ENCODE measurements around the gene PITPNM3. TPM values are rescaled to one million over a fixed set of nuclear protein-coding genes. Genes with fewer than 3 reads are reported as not detected.

PITPNM3 gene
- total and polyA plus RNA-seq, 4 experiments from 2014 or later = 0.05 to 0.50 (median 0.29) TPM; not detected in 1

DNA sequence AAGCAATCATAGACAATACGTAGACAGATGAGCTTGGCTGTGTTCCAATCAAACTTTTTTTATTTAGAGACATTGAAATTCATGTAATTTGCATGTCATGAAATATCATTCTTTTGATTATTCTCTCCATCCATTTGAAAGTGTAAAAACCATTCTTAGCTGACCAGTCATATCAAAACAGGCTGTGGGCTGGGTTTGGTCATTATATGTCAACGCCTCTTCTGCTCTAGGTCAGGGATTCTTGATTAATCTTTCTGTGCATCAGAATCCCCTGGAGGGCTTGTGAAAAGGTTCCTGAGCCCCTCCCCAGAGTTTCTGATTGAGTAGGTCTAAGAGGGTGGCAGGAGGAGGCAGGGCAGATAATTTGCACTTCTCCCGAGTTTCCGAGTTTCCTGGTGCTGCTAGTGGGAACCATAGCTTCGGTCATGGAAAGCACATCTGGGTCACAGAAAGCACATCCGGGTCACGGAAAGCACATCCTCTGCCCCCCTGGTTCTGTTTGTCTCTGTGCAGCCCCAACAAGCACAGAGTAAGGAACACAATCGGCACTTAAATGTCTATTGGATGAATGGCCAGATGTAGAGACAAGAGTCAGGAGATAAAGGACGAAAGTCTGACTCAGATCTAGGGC is 95.7 kb downstream of the PITPNM3 start:
- H3K4me1 ChIP-seq (ENCODE audit: insufficient read depth, low read length) = no peaks in the 10 kb centered on the region
- Mint-ChIP-seq H3K9me3 (no peaks in the 10 kb centered on the region), H3K36me3 (no peaks in the 10 kb centered on the region), H3K27me3 (peaks cover 0 to 1% of the 10 kb centered on the region in 2 donors), H3K4me3 (no peak overlapping the region), H3K27ac (no peak overlapping the region), H3K4me1 (peaks cover 5 to 14% (median 9%) of the 10 kb centered on the region in 4 donors)
- no peak overlapping the region for H3K27ac ChIP-seq (ENCODE audit: low read depth, low read length)
- ChIA-PET POLR2A (ENCODE audit: partially characterized antibody) (no interaction called here), CTCF (ENCODE audit: partially characterized antibody) (no interaction called here)
- H3K9me3 ChIP-seq (ENCODE audit: control insufficient read depth in 1 of 2, low read length in 2 of 2) = no peaks in the 10 kb centered on the region
- H3K27me3 ChIP-seq (ENCODE audit: insufficient read depth, low read length) = no peaks in the 10 kb centered on the region
- H3K4me3 ChIP-seq (ENCODE audit: low read length in 2 of 2) = no peak overlapping the region
- DNase-seq = no peak
- intact Hi-C loops (cut with micrococcal nuclease) = no loop called here
- no peaks in the 10 kb centered on the region for H3K36me3 ChIP-seq (ENCODE audit: insufficient read depth, low read length)

DNA sequence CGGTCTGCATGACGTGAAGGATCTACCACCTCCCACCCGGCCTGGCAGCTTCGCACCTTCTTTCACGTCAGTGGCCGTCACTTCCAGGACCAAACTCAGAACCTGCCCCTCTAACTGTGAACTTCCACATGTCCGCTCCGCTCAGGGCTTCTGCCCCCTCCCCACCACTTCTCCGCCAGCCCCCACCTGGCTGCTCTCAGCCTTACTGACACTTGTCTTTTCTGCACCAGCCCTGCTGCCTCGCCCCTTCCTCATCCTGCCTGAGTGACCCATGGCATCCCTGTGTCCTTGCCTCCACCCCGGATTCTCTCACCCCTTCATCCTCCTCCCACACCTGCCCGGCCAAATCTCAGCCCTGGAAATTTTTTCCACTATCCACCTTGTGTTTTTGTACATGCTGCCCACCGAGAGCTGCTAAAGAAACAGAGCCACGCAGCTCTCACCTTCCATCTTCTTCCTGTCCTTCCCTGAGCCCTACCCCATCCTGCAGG is 97.8 kb downstream of the PITPNM3 start:
- no peaks in the 10 kb centered on the region for H3K9me3 ChIP-seq (ENCODE audit: control insufficient read depth in 1 of 2, low read length in 2 of 2)
- no peak overlapping the region for H3K4me3 Mint-ChIP-seq
- peaks cover 6% of the 10 kb centered on the region for H3K4me1 ChIP-seq (ENCODE audit: insufficient read depth, low read length)
- no peaks in the 10 kb centered on the region for H3K36me3 Mint-ChIP-seq
- no peak overlapping the region for H3K27ac Mint-ChIP-seq
- DNase-seq = no peak
- intact Hi-C loops (cut with micrococcal nuclease) = no loop called here
- no peaks in the 10 kb centered on the region for H3K36me3 ChIP-seq (ENCODE audit: insufficient read depth, low read length)
- CTCF ChIA-PET (ENCODE audit: partially characterized antibody) = no interaction called here
- peaks cover 6 to 26% (median 14%) of the 10 kb centered on the region in 4 donors for H3K4me1 Mint-ChIP-seq
- no peaks in the 10 kb centered on the region for H3K9me3 Mint-ChIP-seq
- no peak overlapping the region for H3K27ac ChIP-seq (ENCODE audit: low read depth, low read length)
- no peak overlapping the region for H3K4me3 ChIP-seq (ENCODE audit: low read length in 2 of 2)
- POLR2A ChIA-PET (ENCODE audit: partially characterized antibody) = no interaction called here
- H3K27me3 Mint-ChIP-seq = no peaks in the 10 kb centered on the region
- H3K27me3 ChIP-seq (ENCODE audit: insufficient read depth, low read length) = no peaks in the 10 kb centered on the region

DNA sequence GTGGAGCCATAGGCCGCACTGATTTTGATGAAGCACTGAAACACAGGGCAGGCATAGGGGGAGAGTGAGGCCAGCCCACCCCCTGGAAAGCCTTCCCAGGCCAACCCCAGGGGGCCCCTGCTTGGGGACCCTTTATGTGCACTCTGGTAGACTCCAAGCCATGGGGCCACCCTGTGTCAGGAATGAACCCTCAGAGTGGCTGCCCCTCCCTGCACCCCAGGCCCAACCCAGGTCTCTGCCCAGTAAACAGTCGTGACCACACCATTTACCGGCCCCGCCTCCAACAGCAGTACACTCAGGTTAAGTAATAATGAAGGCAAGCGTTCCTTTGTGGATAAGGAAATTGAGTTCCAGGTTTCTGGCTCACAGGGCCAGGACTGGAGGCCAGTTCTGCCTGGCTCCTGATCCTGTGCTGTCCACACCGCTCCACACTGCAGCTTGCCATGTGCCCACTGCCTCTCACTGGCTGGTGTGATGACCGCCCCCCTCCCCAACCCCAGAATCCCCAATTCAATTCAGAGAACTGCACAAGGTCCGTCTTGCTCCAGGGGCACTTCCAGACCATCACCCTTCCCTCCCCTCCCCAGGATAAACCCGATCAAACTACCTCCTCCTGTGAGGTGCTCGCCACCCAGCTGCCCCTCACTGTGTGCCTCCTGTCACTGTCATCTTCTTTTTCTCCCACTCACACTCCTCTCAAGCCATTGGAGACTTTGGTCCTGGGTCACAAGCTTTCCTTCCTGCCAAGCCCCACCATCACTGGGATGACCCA is 98.5 kb downstream of the PITPNM3 start:
- POLR2A ChIA-PET (ENCODE audit: partially characterized antibody) = no interaction called here
- Mint-ChIP-seq H3K9me3 (no peaks in the 10 kb centered on the region), H3K27ac (no peak overlapping the region), H3K4me3 (no peak overlapping the region), H3K36me3 (no peaks in the 10 kb centered on the region), H3K4me1 (peaks cover 8 to 32% (median 17%) of the 10 kb centered on the region in 4 donors), H3K27me3 (no peaks in the 10 kb centered on the region)
- no peak for DNase-seq
- H3K36me3 ChIP-seq (ENCODE audit: insufficient read depth, low read length) = no peaks in the 10 kb centered on the region
- intact Hi-C loops (cut with micrococcal nuclease) = no loop called here
- H3K4me1 ChIP-seq (ENCODE audit: insufficient read depth, low read length) = peaks cover 6% of the 10 kb centered on the region
- H3K27me3 ChIP-seq (ENCODE audit: insufficient read depth, low read length) = no peaks in the 10 kb centered on the region
- no peak overlapping the region for H3K4me3 ChIP-seq (ENCODE audit: low read length in 2 of 2)
- CTCF ChIA-PET (ENCODE audit: partially characterized antibody) = no interaction called here
- H3K27ac ChIP-seq (ENCODE audit: low read depth, low read length) = no peak overlapping the region
- H3K9me3 ChIP-seq (ENCODE audit: control insufficient read depth in 1 of 2, low read length in 2 of 2) = no peaks in the 10 kb centered on the region

DNA sequence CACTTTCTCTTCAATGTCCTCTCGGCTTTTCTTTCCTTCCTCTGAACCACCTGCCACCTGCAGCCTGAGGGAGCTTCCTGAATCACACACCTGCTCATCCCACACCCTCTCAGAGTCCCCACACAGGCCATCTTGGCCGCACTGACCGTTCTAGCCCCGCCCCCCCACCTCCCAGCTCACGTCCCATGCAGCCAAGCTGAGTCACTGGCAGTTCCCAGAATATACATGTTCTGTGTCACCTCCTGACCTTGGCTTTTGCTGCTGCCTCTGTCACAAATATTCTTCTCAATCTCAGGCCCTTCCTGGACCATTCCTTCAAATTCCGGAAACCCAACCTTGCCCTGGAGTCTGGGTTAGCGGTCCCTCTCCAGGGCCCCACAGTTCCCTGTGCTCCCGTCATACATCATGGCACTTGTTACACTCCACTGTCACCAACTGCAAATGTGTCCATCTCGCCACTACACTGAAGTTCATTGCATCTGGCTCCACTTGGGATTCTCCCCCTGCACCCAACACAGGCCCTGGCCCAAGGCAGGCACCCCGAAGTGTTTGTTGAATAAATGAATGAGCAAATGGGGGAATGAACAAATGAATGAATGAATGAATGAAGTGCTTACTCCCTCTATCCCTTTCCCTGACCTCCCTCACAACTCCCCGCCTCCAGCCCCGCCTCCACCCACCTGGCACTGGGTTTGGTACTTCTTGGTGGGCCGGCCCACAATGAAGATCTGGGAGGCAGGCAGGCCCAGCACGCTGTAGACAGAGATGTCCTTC is 99.3 kb downstream of the PITPNM3 start:
- H3K27me3 Mint-ChIP-seq = no peaks in the 10 kb centered on the region
- peak overlapping the region in 5 of 7 donors; percentile 36 to 77 (median 70) for H3K27ac Mint-ChIP-seq
- peak overlapping the region in 3 of 8 donors; percentile 25 to 58 (median 36) for H3K4me3 Mint-ChIP-seq
- POLR2A ChIA-PET (ENCODE audit: partially characterized antibody) = no interaction called here
- intact Hi-C loops (cut with micrococcal nuclease) = no loop called here
- DNase-seq = no peak
- no peak overlapping the region for H3K27ac ChIP-seq (ENCODE audit: low read depth, low read length)
- H3K4me1 ChIP-seq (ENCODE audit: insufficient read depth, low read length) = peaks cover 6% of the 10 kb centered on the region
- no peaks in the 10 kb centered on the region for H3K9me3 Mint-ChIP-seq
- no peak overlapping the region for H3K4me3 ChIP-seq (ENCODE audit: low read length in 2 of 2)
- H3K9me3 ChIP-seq (ENCODE audit: control insufficient read depth in 1 of 2, low read length in 2 of 2) = no peaks in the 10 kb centered on the region
- no peaks in the 10 kb centered on the region for H3K36me3 Mint-ChIP-seq
- no peaks in the 10 kb centered on the region for H3K27me3 ChIP-seq (ENCODE audit: insufficient read depth, low read length)
- no peaks in the 10 kb centered on the region for H3K36me3 ChIP-seq (ENCODE audit: insufficient read depth, low read length)
- H3K4me1 Mint-ChIP-seq = peaks cover 7 to 32% (median 15%) of the 10 kb centered on the region in 4 donors
- CTCF ChIA-PET (ENCODE audit: partially characterized antibody) = interaction anchor here (0.6 to 2.1 kb wide), 2 partner anchors 16 to 1427 kb away, joined by 3 to 7 read pairs; no protein-coding TSS in a partner anchor

DNA sequence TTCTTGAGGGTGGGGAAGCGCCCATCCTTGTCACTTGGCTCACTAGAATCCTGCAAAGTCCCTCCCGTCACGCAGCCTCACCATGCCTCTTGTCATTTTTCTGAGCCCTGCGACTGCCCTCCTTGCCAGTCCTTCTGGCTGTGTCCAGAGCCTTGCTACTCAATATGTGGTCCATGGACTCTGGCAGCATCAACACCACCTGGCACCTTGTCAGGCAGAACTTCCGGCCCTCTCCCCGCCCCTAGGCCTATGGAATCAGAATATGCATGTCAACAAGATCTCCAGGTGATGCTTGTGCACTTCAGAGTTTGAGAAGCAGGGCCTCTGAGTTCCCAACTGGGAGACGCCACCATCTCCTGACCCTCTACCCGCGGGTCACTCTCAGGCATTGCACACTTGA is 100.0 kb downstream of the PITPNM3 start:
- intact Hi-C loops (cut with micrococcal nuclease) = no loop called here
- peaks cover 6% of the 10 kb centered on the region for H3K4me1 ChIP-seq (ENCODE audit: insufficient read depth, low read length)
- no peaks in the 10 kb centered on the region for H3K27me3 ChIP-seq (ENCODE audit: insufficient read depth, low read length)
- POLR2A ChIA-PET (ENCODE audit: partially characterized antibody) = no interaction called here
- no peaks in the 10 kb centered on the region for H3K9me3 ChIP-seq (ENCODE audit: control insufficient read depth in 1 of 2, low read length in 2 of 2)
- CTCF ChIA-PET (ENCODE audit: partially characterized antibody) = interaction anchor here (0.6 to 2.1 kb wide), 2 partner anchors 17 to 1426 kb away, joined by 3 to 7 read pairs; no protein-coding TSS in a partner anchor
- no peaks in the 10 kb centered on the region for H3K36me3 ChIP-seq (ENCODE audit: insufficient read depth, low read length)
- no peak overlapping the region for H3K27ac ChIP-seq (ENCODE audit: low read depth, low read length)
- H3K27ac Mint-ChIP-seq = peak overlapping the region in 3 of 7 donors; percentile 68 to 76 (median 75)
- H3K27me3 Mint-ChIP-seq = no peaks in the 10 kb centered on the region
- H3K9me3 Mint-ChIP-seq = no peaks in the 10 kb centered on the region
- H3K4me3 Mint-ChIP-seq = peak overlapping the region in 3 of 8 donors; percentile 41 to 58 (median 43)
- H3K4me3 ChIP-seq (ENCODE audit: low read length in 2 of 2) = no peak overlapping the region
- DNase-seq = no peak
- H3K36me3 Mint-ChIP-seq = no peaks in the 10 kb centered on the region
- H3K4me1 Mint-ChIP-seq = peaks cover 5 to 32% (median 14%) of the 10 kb centered on the region in 4 donors

DNA sequence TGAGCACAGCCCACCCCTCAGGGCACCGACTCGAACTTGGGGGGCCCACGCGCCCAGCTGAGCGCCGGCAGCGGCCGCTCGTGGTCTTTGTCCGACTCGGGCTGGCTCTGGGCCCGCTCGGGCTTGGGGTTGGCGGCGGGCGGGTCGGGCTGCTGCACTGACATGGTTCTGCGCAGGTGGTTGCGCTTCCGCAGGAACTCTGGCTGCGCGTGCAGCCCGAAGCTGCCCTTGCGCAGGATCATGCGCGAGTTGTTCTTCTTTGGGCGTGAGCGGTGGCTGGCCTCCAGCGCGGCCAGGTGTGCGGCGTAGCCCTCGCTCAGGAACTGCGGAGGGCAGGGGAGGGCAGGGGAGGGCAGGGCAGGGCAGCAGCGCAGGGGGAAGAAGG is 101.0 kb downstream of the PITPNM3 start:
- Mint-ChIP-seq H3K27me3 (no peaks in the 10 kb centered on the region), H3K4me3 (peak overlapping the region; percentile 37 to 65 (median 60)), H3K4me1 (peaks cover 5 to 32% (median 14%) of the 10 kb centered on the region in 4 donors), H3K9me3 (no peaks in the 10 kb centered on the region), H3K27ac (peak overlapping the region in 2 of 7 donors; percentile 80 to 84), H3K36me3 (no peaks in the 10 kb centered on the region)
- no peaks in the 10 kb centered on the region for H3K27me3 ChIP-seq (ENCODE audit: insufficient read depth, low read length)
- intact Hi-C loops (cut with micrococcal nuclease) = no loop called here
- peak; percentile 38 to 56 (median 53) for DNase-seq
- peaks cover 6% of the 10 kb centered on the region for H3K4me1 ChIP-seq (ENCODE audit: insufficient read depth, low read length)
- ChIA-PET CTCF (ENCODE audit: partially characterized antibody) (interaction anchor here (1.5 to 2.1 kb wide), 2 partner anchors 15 to 18 kb away, joined by 3 to 7 read pairs; no protein-coding TSS in a partner anchor), POLR2A (ENCODE audit: partially characterized antibody) (interaction anchor here (1.0 to 2.7 kb wide), 4 partner anchors 11 to 871 kb away, joined by 3 to 12 read pairs (median 5); partner anchors contain the start of genes NLRP1 and PIMREG)
- no peaks in the 10 kb centered on the region for H3K36me3 ChIP-seq (ENCODE audit: insufficient read depth, low read length)
- H3K9me3 ChIP-seq (ENCODE audit: control insufficient read depth in 1 of 2, low read length in 2 of 2) = no peaks in the 10 kb centered on the region
- no peak overlapping the region for H3K4me3 ChIP-seq (ENCODE audit: low read length in 2 of 2)
- H3K27ac ChIP-seq (ENCODE audit: low read depth, low read length) = no peak overlapping the region
